OCI-LY7 (cell line): ENCODE results near the gene CYB5R3.

Experiments used
- CTCF ChIP-seq: fragments of 200-600 bp; sonication (generic); conservative IDR thresholded peaks from 2 replicates; pipeline ENCODE4 v1.5.1; 2014; ENCODE audit warnings: mild to moderate bottlenecking, antibody characterized with exemption, low read length, moderate library complexity, mixed read lengths
- EZH2phosphoT487 ChIP-seq: fragments of 200-600 bp; sonication (generic); IDR thresholded peaks from 2 replicates; pipeline ENCODE4 v1.6.1; 2018; ENCODE audit warnings: low read depth, borderline replicate concordance, mild to moderate bottlenecking, mixed run types, antibody characterized with exemption, low read length, moderate library complexity, mixed read lengths

DNA sequence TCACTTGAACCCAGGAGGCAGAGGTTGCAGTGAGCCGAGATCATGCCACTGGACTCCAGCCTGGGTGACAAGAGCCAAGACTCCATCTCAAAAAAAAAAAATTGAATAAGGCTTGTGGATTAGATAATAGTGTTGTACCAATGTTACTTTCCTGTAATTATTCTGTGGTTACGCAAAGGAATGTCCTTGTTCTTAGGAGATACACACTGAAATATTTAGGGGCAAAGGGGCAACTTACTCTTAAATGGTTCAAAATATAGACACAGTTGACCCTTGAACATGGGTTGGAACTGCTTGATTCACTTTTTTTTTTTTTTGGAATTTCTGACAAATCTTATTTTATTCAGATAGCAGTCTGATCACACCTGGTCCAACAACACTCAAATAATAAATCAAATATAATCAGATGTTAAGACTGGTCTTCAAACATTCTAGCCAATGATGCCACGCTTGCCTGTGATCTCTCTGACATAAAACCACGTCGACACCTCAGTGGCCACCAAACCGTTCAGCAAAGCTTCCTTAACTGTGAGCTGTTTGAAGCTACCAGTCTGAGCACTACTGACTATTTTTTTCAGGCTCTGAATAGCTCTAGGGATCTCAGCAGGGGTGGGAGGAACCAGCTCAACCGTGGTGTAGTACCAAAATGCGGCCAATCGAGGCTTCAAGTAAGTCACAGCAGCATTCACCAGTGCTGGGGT is 9.5 kb downstream of the CYB5R3 start:
- TF ChIP-seq CTCF: no peak
- TF ChIP-seq EZH2phosphoT487: no peak
